GM12892 (cell line): Measurements from ENCODE around the gene SLC1A3.

Experiments used
- POLR2A ChIP-seq: IDR thresholded peaks from 2 replicates; pipeline ENCODE4 v1.6.1; 2011; ENCODE audit warnings: low read depth, low read length, control low read depth
- POLR2AphosphoS5 ChIP-seq: IDR thresholded peaks from 2 replicates; pipeline ENCODE4 v1.6.1; 2011; ENCODE audit warnings: low read depth, low read length, control low read depth

GRCh38 chr5:36638056-36638455 lies 31.6 kb downstream of the SLC1A3 start:
- TF ChIP-seq POLR2A (no peak), POLR2AphosphoS5 (no peak)
